ENCODE measurements around the gene KLHL29.
A peak's percentile ranks its signal among the peaks of the same experiment; 100 is the strongest.

KLHL29 gene

GRCh38 chr2:23659773-23660172 lies 274.8 kb downstream of the KLHL29 start:
- no peak for DNase-seq (ENCODE audit: low spot score)

GRCh38 chr2:23660237-23660636 lies 275.3 kb downstream of the KLHL29 start:
- no peak for DNase-seq (ENCODE audit: low spot score)

GRCh38 chr2:23661276-23662050 lies 276.5 kb downstream of the KLHL29 start:
- DNase-seq (ENCODE audit: low spot score), result no peak

GRCh38 chr2:23662466-23662865 lies 277.5 kb downstream of the KLHL29 start:
- no peak for DNase-seq (ENCODE audit: low spot score)

DNA sequence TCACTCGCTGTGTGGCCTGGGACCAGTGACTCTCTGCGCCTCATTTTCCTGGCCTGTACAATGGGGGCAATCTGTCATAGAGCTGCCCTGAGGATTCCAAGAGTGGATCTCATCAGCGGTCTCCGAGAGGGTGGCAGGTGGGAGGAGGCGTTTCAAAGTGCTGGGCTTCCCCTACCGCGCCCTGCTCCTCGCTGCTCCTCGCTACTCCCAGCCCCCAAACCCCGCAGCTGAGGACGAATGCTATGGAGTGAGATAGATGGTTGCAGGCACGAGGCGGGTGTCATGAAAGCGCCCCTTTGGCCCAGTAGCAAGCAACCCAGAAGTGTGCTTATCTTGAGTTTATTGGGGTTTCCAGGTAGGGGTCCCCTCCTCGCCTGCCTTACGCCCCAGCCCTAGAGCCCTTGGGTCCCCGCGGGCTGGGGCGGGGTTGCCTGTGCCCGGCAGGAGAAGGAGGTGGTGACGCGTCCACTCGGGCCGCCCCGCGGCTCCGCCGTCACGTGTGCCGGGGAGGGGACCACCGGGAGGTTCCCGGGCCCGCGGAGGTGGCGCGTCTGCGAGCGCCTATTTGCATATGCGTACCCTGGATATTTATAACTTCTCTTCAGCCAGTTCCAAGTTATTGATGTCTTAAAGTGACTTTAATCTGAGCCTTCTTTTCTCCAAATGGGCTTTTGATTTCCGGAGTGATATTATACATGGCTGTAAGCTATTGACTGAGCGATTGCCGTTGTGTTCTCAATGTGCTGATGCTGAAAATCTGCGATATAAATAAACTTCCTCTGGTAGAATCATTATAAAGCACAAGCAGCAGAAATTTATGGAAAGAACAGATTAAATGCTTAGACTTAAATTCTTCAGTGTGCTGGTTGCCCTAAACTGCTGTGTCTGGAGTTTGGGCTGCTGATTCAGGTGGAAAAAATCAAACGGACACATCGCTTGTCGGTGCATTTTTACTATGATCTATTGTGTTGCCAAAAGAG lies 278.3 kb downstream of the KLHL29 start:
- DNase-seq (ENCODE audit: low spot score), result no peak

- DNase-seq (ENCODE audit: low spot score), result no peak
Observed at GRCh38 chr2:23664066-23664788, 279.2 kb downstream of the KLHL29 start.

GRCh38 chr2:23666241-23666979 lies 281.4 kb downstream of the KLHL29 start:
- DNase-seq (ENCODE audit: low spot score), result no peak

GRCh38 chr2:23666980-23667357 lies 282.0 kb downstream of the KLHL29 start:
- no peak for DNase-seq (ENCODE audit: low spot score)

DNA sequence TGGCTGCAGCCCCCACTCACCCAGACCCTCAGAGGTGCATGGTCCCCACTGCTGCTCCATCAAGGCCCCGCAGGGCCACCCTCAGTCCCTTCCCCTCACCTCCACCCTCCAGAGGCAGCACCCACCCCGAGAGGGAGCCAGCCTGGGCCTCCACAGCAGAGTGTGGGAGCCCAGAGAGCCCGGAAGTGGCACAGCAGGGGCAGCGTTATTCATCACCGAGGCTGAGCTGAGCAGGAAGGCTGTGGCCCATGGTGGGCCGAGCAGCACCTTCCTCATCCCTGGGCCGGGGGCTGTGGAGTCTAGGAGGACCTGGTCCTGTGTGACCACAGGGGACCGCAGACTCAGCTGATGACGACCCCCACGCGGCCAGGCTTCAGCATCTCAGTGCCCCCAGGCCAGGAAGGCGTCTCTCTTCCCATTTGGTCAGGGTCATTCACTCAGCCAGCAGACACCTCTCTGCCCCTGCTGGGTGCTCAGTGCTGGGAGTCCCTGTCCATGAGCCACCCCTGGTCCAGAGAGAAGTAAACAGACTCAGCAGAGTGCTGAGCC lies 283.9 kb downstream of the KLHL29 start:
- no peak for DNase-seq (ENCODE audit: low spot score)

- DNase-seq (ENCODE audit: low spot score), result peak; percentile 64
Observed at GRCh38 chr2:23669413-23670244, 284.6 kb downstream of the KLHL29 start.

GRCh38 chr2:23670245-23670592 lies 285.2 kb downstream of the KLHL29 start:
- no peak for DNase-seq (ENCODE audit: low spot score)

DNA sequence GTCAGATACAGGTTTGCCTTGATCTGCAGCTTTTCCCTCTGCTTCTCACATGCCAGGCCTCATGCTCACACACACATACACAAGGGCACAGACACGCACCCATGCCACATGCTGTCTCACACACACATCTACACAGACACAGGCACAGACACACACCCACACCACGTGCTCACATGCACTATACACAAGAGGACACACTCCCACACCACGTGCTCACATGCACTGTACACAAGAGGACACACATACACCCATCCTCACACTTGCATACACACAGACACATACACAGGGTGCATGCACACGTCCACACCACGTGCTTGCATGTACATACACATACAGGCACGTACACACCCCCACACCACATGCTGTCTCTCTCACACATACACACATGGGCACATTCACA lies 288.1 kb downstream of the KLHL29 start:
- no peak for DNase-seq (ENCODE audit: low spot score)

DNA sequence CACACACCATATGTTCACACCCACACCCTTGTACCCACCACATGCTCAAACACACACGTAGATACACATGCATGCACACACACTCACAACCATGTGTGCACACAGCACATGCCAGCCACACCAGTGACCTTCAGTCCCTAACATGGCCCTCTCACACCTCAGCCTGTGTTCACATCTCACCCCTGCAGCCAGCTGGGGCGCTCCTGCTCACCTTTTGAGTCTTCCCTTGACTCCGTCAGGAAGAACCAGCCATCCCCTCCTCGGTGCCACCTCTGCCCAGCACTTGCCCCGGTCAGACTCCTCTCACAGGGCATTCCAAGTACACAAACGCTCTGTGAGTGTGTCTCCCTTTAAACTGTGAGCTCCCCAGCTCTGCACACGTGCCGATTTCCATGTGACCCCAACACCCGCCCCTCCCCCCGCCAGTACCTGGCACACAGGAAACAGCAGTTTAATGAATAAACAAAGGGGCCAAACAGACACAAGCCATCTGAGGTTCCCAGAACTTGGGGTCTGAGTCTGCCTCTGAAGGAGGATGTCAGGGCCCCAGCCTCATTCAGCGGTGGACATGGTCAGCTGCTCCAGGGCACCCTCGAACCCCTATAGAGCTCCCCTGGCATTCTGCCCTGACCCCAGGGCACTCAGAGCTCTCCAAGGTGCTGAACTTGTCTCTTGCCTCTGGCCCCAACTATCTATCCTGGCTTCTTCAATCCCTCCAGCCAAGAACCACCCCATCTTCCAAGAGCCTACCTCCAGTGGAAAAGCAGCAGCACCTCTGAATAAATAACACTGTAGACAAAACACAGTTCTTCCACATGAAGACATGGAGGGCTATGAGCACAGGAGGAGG lies 289.1 kb downstream of the KLHL29 start:
- no peak for DNase-seq (ENCODE audit: low spot score)

DNA sequence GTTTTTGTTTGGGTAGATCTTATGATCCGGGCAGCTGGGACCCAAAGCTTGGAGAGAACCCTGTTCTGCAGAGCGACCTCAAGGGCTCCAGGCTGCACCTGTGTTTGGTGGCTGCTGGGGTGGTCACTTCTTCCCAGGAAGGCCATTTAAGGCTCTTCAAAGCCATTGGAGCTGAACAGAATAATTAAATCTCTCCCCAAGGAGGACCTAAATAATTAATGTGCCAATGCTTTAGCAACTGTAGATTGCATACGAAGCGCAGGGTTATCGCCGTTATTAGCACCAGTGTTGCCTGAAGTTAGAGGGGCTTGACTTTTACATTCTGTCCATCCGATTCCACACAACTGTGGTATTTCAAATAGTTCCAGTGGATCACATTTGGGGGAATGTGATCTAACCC lies 290.5 kb downstream of the KLHL29 start:
- no peak for DNase-seq (ENCODE audit: low spot score)

- no peak for DNase-seq (ENCODE audit: low spot score)
Observed at GRCh38 chr2:23677836-23678235, 292.9 kb downstream of the KLHL29 start.

GRCh38 chr2:23679044-23679443 lies 294.1 kb downstream of the KLHL29 start:
- no peak for DNase-seq (ENCODE audit: low spot score)

DNA sequence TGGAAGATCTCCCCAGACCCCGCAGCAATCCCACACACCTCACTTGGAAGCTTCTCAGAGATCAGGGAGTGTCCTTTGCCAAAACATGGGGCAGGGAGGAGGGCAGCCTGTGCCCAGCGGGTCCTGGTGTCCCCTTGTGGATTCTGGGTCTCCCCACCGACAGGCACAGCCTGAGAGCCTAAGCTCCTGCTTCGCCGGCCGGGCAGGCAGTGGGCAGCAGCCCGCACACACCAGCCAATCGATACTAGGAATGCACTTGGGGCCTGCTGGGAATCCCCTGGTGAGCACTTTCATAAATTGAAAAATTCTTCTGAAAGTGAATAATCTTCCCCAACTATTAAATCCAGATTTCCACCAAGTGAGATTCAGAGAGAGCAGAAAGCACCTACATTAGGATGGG lies 296.0 kb downstream of the KLHL29 start:
- no peak for DNase-seq (ENCODE audit: low spot score)

- DNase-seq (ENCODE audit: low spot score), result no peak
Observed at GRCh38 chr2:23681356-23682140, 296.6 kb downstream of the KLHL29 start.

- DNase-seq (ENCODE audit: low spot score), result no peak
Observed at GRCh38 chr2:23682481-23682880, 297.5 kb downstream of the KLHL29 start.

Data from Ammon's horn (tissue), 1 donor.